Neural crest cell (in vitro differentiated cells): ENCODE measurements around the gene MIAT. TPM values are rescaled to one million over a fixed set of nuclear protein-coding genes. Genes with fewer than 3 reads are reported as not detected.

ENCODE experiments used
- DNase-seq: peaks from one replicate; pipeline ENCODE4 v3.0.0; 2021; ENCODE audit warnings: low read depth, mixed read lengths, low spot score
- H3K27ac Mint-ChIP-seq: one replicate; pipeline ENCODE4 v1.8.0; 2021; ENCODE audit warnings: mild to moderate bottlenecking, mixed read lengths; ENCODE audit not compliant: unreplicated experiment
- H3K27me3 Mint-ChIP-seq: 2 replicates; pipeline ENCODE4 v1.8.0; 2021; ENCODE audit warnings: low read depth, mild to moderate bottlenecking, mixed read lengths
- H3K36me3 Mint-ChIP-seq: 2 replicates; pipeline ENCODE4 v1.8.0; 2021; ENCODE audit warnings: low read depth, mild to moderate bottlenecking, mixed read lengths
- H3K4me1 Mint-ChIP-seq: 2 replicates; pipeline ENCODE4 v1.8.0; 2021; ENCODE audit warnings: mixed read lengths
- H3K4me3 Mint-ChIP-seq: one replicate; pipeline ENCODE4 v1.8.0; 2021; ENCODE audit warnings: mild to moderate bottlenecking, mixed read lengths
- H3K9me3 Mint-ChIP-seq: 2 replicates; pipeline ENCODE4 v1.8.0; 2021; ENCODE audit warnings: mixed read lengths
- CTCF ChIP-seq: fragments of 200-600 bp; sonication (generic); conservative IDR thresholded peaks from 2 replicates; pipeline ENCODE4 v1.5.0; 2021; ENCODE audit warnings: antibody characterized with exemption, mild to moderate bottlenecking
- total RNA-seq: library from RNA; stranded (reverse); gene quantifications from 2 replicates; pipeline ENCODE4 v1.2.1, GENCODE V29; 2021

MIAT gene
- total RNA-seq, 1 donor from 2014 or later, result 45.6 TPM

DNA sequence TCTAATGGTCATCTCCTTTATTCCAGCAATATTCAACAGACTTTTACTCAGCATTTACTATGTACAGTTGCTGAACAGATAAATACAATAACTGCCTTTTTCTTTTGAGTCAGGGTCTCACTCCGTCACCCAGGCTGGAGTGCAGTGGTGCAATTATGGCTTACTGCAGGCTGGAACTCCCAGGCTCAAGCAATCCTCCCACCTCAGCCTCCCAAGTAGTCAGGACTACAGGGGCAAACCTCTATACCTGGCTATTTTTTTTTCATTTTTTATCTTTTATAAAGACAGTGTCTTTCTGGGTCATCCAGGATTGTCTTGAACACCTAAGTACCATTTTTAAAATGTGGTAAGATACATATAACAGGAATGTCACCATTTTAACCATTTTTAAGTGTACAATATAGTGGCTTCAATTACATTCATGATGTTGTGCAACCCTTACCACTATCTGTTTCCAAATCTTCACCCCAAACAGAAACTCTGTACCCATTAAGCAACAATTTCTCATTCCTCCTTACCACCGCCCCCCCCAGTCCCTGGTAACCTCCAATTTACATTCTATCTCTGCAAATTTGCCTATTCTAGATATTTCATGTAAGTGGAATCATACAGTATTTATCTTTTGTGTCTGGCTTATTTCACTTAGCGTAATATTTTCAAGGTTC lies 67.8 kb downstream of the MIAT start:
- no peaks in the 10 kb centered on the region for H3K9me3 Mint-ChIP-seq
- no peak overlapping the region for H3K4me3 Mint-ChIP-seq
- H3K36me3 Mint-ChIP-seq, result peaks cover 7% of the 10 kb centered on the region
- no peaks in the 10 kb centered on the region for H3K4me1 Mint-ChIP-seq
- H3K27ac Mint-ChIP-seq, result no peak overlapping the region
- TF ChIP-seq CTCF, result no peak
- DNase-seq, result no peak
- H3K27me3 Mint-ChIP-seq, result no peaks in the 10 kb centered on the region

Other genes starting within 250 kb of the MIAT start
- 4.5 and 4.9 TPM in 2 replicates for gene ASPHD2, start 228.3 kb upstream of the MIAT start, total RNA-seq
- gene HPS4, start 173.8 kb upstream of the MIAT start, total RNA-seq, result 48.5 and 50.9 TPM in 2 replicates
- 30.8 and 32.4 TPM in 2 replicates for gene SRRD, start 173.7 kb upstream of the MIAT start, total RNA-seq
- 33.6 and 34.3 TPM in 2 replicates for gene TFIP11, start 145.1 kb upstream of the MIAT start, total RNA-seq
- gene TPST2, start 67.5 kb upstream of the MIAT start, total RNA-seq, result 10.7 and 11.8 TPM in 2 replicates
- gene CRYBB1, start 39.6 kb upstream of the MIAT start, total RNA-seq, result not detected in 2 replicates
- gene CRYBA4, start 35.6 kb upstream of the MIAT start, total RNA-seq, result not detected in 2 replicates